Stimulated activated CD4-positive, alpha-beta T cell treated with anti-CD3 and anti-CD28 coated beads, Interleukin-4, amount 100 ng/mL, for 24 hours (primary cell): Measurements from ENCODE around the gene OTOP3.
"Not testable (repeated sequence)": the region's sequence is repeated elsewhere in the genome, so short reads cannot be mapped to it uniquely, and the experiment has no call there.

Experiments used
- DNase-seq: peaks from one replicate; pipeline ENCODE4 v3.0.0-alpha.2; 2020

Gene OTOP3

GRCh38 chr17:74935585-74936469 is at the start of gene OTOP3:
TSS of gene OTOP3 (plus strand) at chr17:74935898. CDS start at chr17:74935922, 24 bp downstream.
- DNase-seq = no peak

- DNase-seq = no peak
Measured at GRCh38 chr17:74888469-74888868, 47.2 kb upstream of the OTOP3 start.

- DNase-seq = no peak
Measured at GRCh38 chr17:74890554-74890953, 45.1 kb upstream of the OTOP3 start.

- no peak for DNase-seq
Measured at GRCh38 chr17:74892013-74892841, 43.5 kb upstream of the OTOP3 start.

- no peak for DNase-seq
Measured at GRCh38 chr17:74892974-74893911, 42.5 kb upstream of the OTOP3 start, which contains the start of gene FADS6. TSS of gene FADS6 (minus strand) at chr17:74893633. CDS start at chr17:74893595, 38 bp downstream.

- no peak for DNase-seq
Measured at GRCh38 chr17:74893936-74894671, 41.6 kb upstream of the OTOP3 start.

GRCh38 chr17:74898376-74898946 is 37.2 kb upstream of the OTOP3 start:
- no peak for DNase-seq

GRCh38 chr17:74900208-74900607 is 35.5 kb upstream of the OTOP3 start:
- DNase-seq = no peak

- DNase-seq = no peak
Measured at GRCh38 chr17:74901353-74902135, 34.2 kb upstream of the OTOP3 start.

GRCh38 chr17:74903034-74903433 is 32.7 kb upstream of the OTOP3 start:
- no peak for DNase-seq

- no peak for DNase-seq
Measured at GRCh38 chr17:74903671-74904070, 32.0 kb upstream of the OTOP3 start.

- DNase-seq = no peak
Measured at GRCh38 chr17:74904687-74905409, 30.9 kb upstream of the OTOP3 start.

- not testable (repeated sequence) for DNase-seq
Measured at GRCh38 chr17:74906214-74906793, 29.4 kb upstream of the OTOP3 start.

GRCh38 chr17:74907012-74907411 is 28.7 kb upstream of the OTOP3 start:
- no peak for DNase-seq

- DNase-seq = not testable (repeated sequence)
Measured at GRCh38 chr17:74909097-74909496, 26.6 kb upstream of the OTOP3 start.

GRCh38 chr17:74911423-74911822 is 24.3 kb upstream of the OTOP3 start:
- DNase-seq = not testable (repeated sequence)

GRCh38 chr17:74916136-74916850 is 19.4 kb upstream of the OTOP3 start:
- no peak for DNase-seq

GRCh38 chr17:74916851-74917199 is 18.9 kb upstream of the OTOP3 start:
- no peak for DNase-seq

GRCh38 chr17:74917430-74917829 is 18.3 kb upstream of the OTOP3 start:
- no peak for DNase-seq
